HG03135 (cell line): Measurements from ENCODE around the gene ARID2.

Source experiments
- ATAC-seq: cut with Tn5 transposase; IDR thresholded peaks from one replicate; pipeline ENCODE4 v1.9.1; 2021; ENCODE audit warnings: mild to moderate bottlenecking, moderate library complexity; ENCODE audit not compliant: unreplicated experiment

ARID2 gene

GRCh38 chr12:45762185-45763110, 32.9 kb downstream of the ARID2 start:
- ATAC-seq = no peak

DNA sequence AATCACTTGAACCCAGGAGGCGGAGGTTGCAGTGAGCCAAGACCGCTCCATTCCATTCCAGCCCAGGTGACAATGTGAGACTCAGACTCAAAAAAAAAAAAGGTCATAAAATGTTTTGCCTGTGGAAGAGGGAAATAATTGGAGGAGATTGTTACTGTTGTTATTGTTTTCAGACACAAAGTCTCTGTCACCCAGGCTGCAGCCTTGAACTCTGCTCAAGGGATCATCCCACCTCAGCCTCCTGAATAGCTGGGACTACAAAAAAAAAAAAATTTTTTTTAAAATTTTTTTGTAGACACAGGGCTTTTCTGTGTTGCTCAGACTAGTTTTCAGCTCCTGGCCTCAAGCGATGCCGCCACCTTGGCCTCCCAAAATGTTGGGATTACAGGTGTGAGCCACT, 33.9 kb downstream of the ARID2 start:
- ATAC-seq = no peak

DNA sequence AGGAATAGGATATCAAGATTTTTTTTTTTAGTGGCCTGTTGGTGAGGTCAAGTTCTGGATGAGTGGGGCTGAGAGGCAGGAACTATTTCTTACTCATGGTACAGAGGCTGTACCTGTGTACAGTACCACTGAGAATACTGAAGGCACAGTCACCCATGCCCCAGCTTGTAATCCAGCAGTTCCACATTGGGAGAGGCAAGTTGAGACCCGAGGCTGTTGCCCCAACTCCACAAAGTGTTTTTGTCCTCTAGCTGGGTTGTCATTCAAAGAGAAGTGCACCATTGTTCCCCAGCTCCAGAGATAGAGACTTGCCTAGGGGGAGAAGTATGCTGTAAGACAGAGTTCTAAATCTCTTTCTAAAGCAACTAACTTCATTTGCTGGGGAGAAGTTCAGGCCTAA, 38.7 kb downstream of the ARID2 start:
- ATAC-seq = no peak

GRCh38 chr12:45773747-45774146, 44.2 kb downstream of the ARID2 start:
- no peak for ATAC-seq

- ATAC-seq = no peak
These were observed 45.1 kb downstream of the ARID2 start for GRCh38 chr12:45774508-45775162.

DNA sequence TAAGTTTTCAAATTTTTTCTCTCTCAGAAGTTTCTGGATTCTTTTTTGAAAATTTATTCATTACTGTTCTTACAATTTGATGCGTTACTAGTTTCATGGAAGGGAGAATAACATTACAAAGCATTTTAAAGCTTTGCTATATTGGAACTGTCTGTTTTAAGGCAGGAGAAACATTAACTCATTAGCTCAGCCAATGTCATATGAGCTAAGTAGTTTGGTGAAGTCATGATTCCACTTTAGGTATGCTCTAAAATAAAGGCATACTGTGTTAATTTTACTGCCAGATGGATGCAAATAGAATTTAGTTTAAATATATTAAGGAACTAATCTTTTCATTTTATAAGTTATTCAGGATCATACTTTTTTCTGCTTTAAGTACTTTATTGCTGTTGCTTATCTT, 46.0 kb downstream of the ARID2 start:
- ATAC-seq = no peak

DNA sequence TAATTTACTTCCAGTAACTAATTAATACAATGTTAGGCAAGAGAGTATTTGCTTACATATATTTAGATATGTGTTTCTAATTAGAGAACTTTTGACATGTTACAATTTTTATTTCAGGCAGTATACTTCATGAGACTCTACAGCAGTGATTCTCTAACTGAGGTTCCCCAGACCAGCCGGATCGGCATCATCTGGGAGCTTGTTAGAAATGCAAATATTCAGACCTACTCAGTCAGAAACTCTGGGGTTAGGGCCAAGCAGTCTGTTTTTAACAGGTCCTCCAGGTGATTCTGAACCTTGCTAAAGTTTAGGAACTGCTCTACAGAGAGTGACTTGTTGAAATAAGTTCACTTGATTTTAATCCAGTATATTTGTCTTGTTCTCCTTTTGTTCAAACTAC, 46.5 kb downstream of the ARID2 start:
- ATAC-seq = no peak

DNA sequence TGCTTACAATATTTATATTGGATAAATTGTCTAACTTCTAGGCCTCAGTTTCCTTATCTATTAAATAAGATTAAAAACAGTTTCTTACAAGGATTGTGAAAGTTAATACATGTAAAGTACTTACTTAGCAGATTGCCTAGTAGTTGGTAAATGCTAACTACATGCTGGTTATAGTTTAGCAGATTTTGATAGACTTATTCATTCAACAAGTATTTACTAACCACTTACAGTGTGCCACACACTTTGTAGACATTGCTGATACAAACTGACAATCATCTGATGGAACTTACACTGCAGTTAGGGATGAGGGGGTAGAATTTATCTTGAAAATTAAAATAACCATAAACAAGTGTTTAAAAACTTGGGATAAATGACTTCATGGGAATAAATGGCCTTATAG, 50.4 kb downstream of the ARID2 start:
- no peak for ATAC-seq

- ATAC-seq = no peak
These were observed 51.6 kb downstream of the ARID2 start for GRCh38 chr12:45781080-45781479.

DNA sequence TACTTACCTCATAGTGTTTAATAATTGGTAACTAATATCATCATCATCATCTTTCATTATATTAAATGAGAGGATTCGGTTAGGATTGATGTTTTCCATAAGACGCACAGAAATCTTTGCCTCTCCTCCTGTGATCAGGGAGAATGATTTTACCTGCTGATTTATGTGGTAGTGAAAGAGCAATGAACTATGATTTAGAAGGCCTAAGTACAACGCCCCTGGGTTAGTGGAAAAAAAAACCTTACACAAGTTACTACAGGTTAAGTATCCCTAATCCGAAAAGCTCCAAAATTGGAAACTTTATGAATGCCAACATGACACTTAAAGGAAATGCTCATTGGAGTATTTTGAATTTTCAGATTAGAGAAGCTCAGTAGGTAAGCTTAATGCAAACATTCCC, 55.8 kb downstream of the ARID2 start:
- ATAC-seq = no peak

DNA sequence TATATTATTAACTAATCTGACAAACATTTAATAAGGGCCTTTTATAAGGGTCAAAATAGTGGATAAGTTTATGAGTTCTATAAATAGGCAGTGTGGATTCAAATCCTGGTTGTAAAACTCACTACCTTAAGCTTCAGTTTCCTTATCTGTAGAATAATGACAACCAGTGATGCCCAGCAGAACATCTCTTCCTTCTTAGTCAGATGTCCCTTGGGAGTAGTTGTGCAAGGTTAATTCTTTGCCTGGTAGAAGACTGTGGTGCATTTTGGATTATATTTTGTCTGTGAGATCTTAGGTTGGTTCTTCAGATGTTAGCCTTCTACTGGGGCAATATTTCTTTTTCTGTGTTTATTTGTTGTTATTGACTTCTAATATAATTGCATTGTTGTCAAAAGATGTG, 59.5 kb downstream of the ARID2 start:
- ATAC-seq = no peak

DNA sequence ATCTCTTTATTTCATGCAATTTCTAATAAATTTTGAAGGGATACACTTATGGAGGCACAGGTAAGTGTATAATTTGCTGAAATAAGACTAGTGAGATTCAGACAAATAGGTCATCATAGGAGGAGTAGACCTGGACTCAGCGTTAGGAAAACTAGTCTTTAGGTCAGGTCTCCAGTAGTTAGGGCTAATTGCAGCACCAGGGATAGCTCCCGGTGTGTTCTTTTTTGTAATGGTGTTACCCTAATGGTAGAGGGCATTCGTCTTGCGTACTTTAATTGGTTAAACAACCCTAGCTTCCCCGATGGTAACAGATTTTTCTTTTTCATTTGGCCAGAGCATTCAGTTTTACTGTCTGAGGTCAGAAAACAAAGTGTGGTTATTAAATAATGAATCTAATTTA, 64.9 kb downstream of the ARID2 start:
- no peak for ATAC-seq

DNA sequence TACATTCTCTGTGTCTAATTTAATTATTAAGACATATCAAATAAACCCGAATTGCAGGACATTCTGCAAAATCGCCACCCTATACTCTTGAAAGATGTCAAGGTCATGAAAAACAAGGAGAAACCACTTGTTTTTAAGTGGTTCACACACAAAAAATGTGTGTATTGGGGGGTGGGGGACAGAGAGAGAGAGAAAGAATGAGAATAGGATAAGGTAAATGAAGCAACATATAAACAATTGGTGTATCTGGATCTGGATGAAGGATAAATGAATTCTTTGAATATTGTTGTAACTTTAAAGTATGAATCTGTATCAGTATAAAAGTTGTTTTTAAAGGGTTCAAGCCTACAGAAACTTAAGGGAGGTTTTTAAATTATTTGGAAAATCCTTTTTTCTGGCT, 72.1 kb downstream of the ARID2 start:
- ATAC-seq = no peak

GRCh38 chr12:45803111-45803510, 73.6 kb downstream of the ARID2 start:
- ATAC-seq = no peak

- no peak for ATAC-seq
These were observed 87.1 kb downstream of the ARID2 start for GRCh38 chr12:45816652-45817051.

- ATAC-seq = no peak
These were observed 98.5 kb downstream of the ARID2 start for GRCh38 chr12:45827974-45828373.

- ATAC-seq = no peak
These were observed 98.9 kb downstream of the ARID2 start for GRCh38 chr12:45828402-45828801.

GRCh38 chr12:45831590-45831989, 102.1 kb downstream of the ARID2 start:
- no peak for ATAC-seq

GRCh38 chr12:45833401-45833800, 103.9 kb downstream of the ARID2 start:
- ATAC-seq = no peak

DNA sequence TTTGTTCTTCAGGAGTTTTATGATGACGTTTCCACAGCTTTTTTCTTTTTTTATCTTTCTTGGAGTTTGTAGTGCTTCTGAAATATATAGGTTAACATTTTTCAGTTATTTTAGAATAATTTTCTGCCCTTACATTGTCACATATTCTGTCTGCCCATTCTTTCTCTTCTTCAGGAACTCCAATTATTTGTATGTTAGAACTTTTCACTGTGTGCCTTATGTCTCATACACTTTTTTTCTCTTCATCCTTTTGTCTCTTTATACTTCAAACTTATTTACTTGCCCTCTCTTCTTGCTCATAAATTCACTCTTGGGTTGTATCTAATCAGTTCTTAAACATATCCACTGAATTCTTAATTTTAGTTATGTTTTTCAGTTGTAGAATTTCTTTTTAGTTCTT, 105.3 kb downstream of the ARID2 start:
- no peak for ATAC-seq

DNA sequence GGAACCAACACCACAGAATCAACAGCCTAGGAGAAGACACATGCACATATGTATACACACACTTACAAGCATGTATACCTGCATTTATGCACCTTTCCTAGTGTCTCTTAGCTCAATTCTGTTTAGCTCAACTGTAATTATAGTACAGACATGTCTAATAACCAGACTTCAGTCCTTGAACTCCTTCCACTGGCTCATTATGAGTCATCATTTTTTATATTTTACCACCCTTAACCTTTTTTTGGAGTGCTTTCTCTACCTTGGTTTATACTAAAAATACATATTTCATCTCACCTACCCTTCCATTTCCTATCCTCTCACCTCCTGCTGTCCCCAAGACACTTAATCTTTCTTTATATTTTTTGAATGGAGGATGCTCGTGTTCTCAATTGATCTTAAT, 110.4 kb downstream of the ARID2 start:
- no peak for ATAC-seq

DNA sequence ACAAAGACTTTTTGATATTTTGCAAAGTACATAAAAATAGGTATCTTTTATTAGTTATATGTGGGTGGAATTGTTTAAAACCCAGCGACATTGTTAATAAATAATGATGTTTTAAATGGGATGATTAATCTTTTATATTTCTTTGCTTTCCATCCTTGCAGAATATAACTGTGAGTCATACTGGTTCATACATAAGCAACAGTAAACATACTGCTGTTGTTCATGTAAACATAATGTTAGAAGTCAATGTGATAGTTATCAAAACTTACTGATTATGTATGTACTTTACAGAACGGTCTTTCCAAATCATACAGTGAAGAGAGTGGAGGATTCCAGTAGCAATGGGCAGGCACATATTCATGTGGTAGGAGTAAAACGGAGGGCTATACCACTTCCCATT, 119.8 kb downstream of the ARID2 start:
- ATAC-seq = no peak
